Neural cell (in vitro differentiated cells): ENCODE data around the gene PHF12. TPM values are rescaled to one million over a fixed set of nuclear protein-coding genes. Genes with fewer than 3 reads are reported as not detected.

Source experiments
- H2AFZ ChIP-seq: fragments of 200-600, 300-800 bp; sonication (generic), shearing (Covaris generic); 2 replicates; pipeline ENCODE4 v1.6.0; 2014; ENCODE audit warnings: low read depth, mild to moderate bottlenecking, antibody characterized with exemption, low read length, moderate library complexity
- H3F3A ChIP-seq: fragments of 200-600 bp; shearing (Covaris generic); 2 replicates; pipeline ENCODE4 v1.6.1; 2016; ENCODE audit warnings: mild to moderate bottlenecking, moderate library complexity, mixed read lengths, antibody characterized with exemption, low read length; ENCODE audit not compliant: insufficient read depth, poor library complexity, severe bottlenecking
- H3K27ac ChIP-seq: fragments of 200-600, 300-800 bp; sonication (generic), shearing (Covaris generic); 2 replicates; pipeline ENCODE4 v1.5.1; 2014; ENCODE audit warnings: mild to moderate bottlenecking, low read length, moderate library complexity
- H3K27me3 ChIP-seq: fragments of 300-800, 200-600 bp; sonication (generic), shearing (Covaris generic); 2 replicates; pipeline ENCODE4 v1.6.0; 2014; ENCODE audit warnings: mild to moderate bottlenecking, low read depth, low read length, moderate library complexity; ENCODE audit not compliant: insufficient read depth
- H3K36me3 ChIP-seq: fragments of 300-800, 200-600 bp; sonication (generic), shearing (Covaris generic); 2 replicates; pipeline ENCODE4 v1.5.1; 2014; ENCODE audit warnings: mild to moderate bottlenecking, antibody characterized with exemption, low read length, moderate library complexity; ENCODE audit not compliant: insufficient read depth
- H3K4me2 ChIP-seq: fragments of 300-800, 200-600 bp; sonication (generic), shearing (Covaris generic); 2 replicates; pipeline ENCODE4 v1.6.0; 2014; ENCODE audit warnings: mild to moderate bottlenecking, low read length
- H3K4me3 ChIP-seq: fragments of 300-800, 200-600 bp; sonication (generic), shearing (Covaris generic); 2 replicates; pipeline ENCODE4 v1.5.1; 2014; ENCODE audit warnings: mild to moderate bottlenecking, low read length, moderate library complexity
- H3K79me2 ChIP-seq: fragments of 200-600 bp; shearing (Covaris generic); replicated peaks from 2 replicates; pipeline ENCODE4 v1.6.0; 2014; ENCODE audit warnings: mild to moderate bottlenecking, low read length, moderate library complexity; ENCODE audit not compliant: insufficient read depth
- H3K9ac ChIP-seq: fragments of 300-800, 200-600 bp; sonication (generic), shearing (Covaris generic); 2 replicates; pipeline ENCODE4 v1.6.1; 2016; ENCODE audit warnings: mild to moderate bottlenecking, low read length, mixed read lengths
- H3K9me2 ChIP-seq: fragments of 200-600 bp; shearing (Covaris generic); 2 replicates; pipeline ENCODE4 v1.6.1; 2016; ENCODE audit warnings: mild to moderate bottlenecking, low read length, mixed read lengths; ENCODE audit not compliant: insufficient read depth
- H3K9me3 ChIP-seq: fragments of 200-600, 300-800 bp; sonication (generic), shearing (Covaris generic); 2 replicates; pipeline ENCODE4 v1.6.1; 2016; ENCODE audit warnings: mild to moderate bottlenecking, mixed run types, low read length, moderate library complexity, mixed read lengths
- H4K20me1 ChIP-seq: fragments of 200-600 bp; shearing (Covaris generic); 2 replicates; pipeline ENCODE4 v1.6.1; 2016; ENCODE audit warnings: mild to moderate bottlenecking, mixed run types; ENCODE audit not compliant: insufficient read depth
- EP300 ChIP-seq: fragments of 450-650 bp; conservative IDR thresholded peaks from 2 replicates; pipeline ENCODE4 v1.6.1; 2014; ENCODE audit warnings: antibody characterized with exemption, mild to moderate bottlenecking, moderate library complexity; ENCODE audit not compliant: poor library complexity, severe bottlenecking
- EZH2 ChIP-seq: fragments of 200-600, 300-800 bp; shearing (Covaris generic), sonication (generic); IDR thresholded peaks from 2 replicates; pipeline ENCODE4 v1.6.1; 2014; ENCODE audit warnings: antibody characterized with exemption, low read length, borderline replicate concordance, mild to moderate bottlenecking; ENCODE audit not compliant: insufficient read depth, poor library complexity, severe bottlenecking
- MXI1 ChIP-seq: fragments of 450-650 bp; conservative IDR thresholded peaks from 2 replicates; pipeline ENCODE4 v1.6.1; 2014; ENCODE audit warnings: antibody characterized with exemption, mild to moderate bottlenecking; ENCODE audit not compliant: poor library complexity, severe bottlenecking
- POLR2AphosphoS5 ChIP-seq: IDR thresholded peaks from 2 replicates; pipeline ENCODE4 v1.6.1; 2012
- RAD21 ChIP-seq: fragments of 450-650 bp; conservative IDR thresholded peaks from 2 replicates; pipeline ENCODE4 v1.6.1; 2014; ENCODE audit warnings: antibody characterized with exemption, mild to moderate bottlenecking, moderate library complexity
- SMC3 ChIP-seq: fragments of 450-650 bp; conservative IDR thresholded peaks from 2 replicates; pipeline ENCODE4 v1.6.1; 2014; ENCODE audit warnings: antibody characterized with exemption, mild to moderate bottlenecking, moderate library complexity; ENCODE audit not compliant: poor library complexity
- TAF1 ChIP-seq: IDR thresholded peaks from 2 replicates; pipeline ENCODE4 v1.6.1; 2012; ENCODE audit warnings: low read depth
- polyA plus RNA-seq: library from polyadenylated mRNA; depleted of rRNA; stranded (reverse); fragments of >200 nt; gene quantifications from 2 replicates; pipeline ENCODE4 v1.2.3, GENCODE V29; 2014
- TF ChIP-seq, protein P1 (sequence below): fragments of 450-650 bp; IDR thresholded peaks from 2 replicates; pipeline ENCODE4 v1.5.1; 2014; ENCODE audit warnings: antibody characterized with exemption, mild to moderate bottlenecking, moderate library complexity; ENCODE audit not compliant: poor library complexity, severe bottlenecking
- TF ChIP-seq, protein P2 (sequence below): IDR thresholded peaks from 2 replicates; pipeline ENCODE4 v1.6.1; 2012; ENCODE audit warnings: borderline replicate concordance

Gene PHF12
- polyA plus RNA-seq, 1 donor from 2014 or later: 10.4 TPM

DNA sequence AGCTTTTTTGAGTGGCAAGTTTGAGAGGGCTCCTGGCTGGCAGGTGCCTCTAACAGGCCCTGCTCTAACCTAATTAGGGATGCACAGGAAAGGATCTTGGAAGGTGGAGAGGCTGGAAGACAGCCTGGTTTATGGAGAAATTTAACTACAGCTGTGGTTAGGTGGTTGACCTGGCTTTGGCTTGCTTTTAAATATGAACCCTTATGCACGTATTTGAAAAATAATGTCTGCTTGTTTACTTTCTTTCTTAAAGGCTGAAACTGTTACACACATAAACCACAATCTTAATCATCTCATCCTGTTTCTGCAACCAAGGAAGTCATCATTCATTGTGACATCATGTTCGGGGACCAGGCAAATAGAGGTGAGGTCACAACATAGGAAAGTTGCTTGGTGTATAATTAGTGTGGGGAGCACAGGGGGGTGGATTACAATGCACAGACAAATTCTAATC, 25.4 kb downstream of the PHF12 start:
- Histone ChIP-seq H3K9me3 (no peaks in the 10 kb centered on the region), H3K4me3 (no peak overlapping the region), H3K9ac (no peak overlapping the region), H3K4me2 (no peak overlapping the region), H3K36me3 (peaks cover 8% of the 10 kb centered on the region), H3K27me3 (no peaks in the 10 kb centered on the region), H3K9me2 (no peaks in the 10 kb centered on the region), H3F3A (no peaks in the 10 kb centered on the region), H2AFZ (no peak overlapping the region), H3K79me2 (peaks cover 22% of the 10 kb centered on the region), H4K20me1 (peaks cover 3% of the 10 kb centered on the region), H3K27ac (no peak overlapping the region)
- TF ChIP-seq POLR2AphosphoS5 (no peak), EP300 (no peak), SMC3 (no peak), TAF1 (no peak), EZH2 (no peak), RAD21 (no peak), MXI1 (no peak)
- TF ChIP-seq, protein P1, sequence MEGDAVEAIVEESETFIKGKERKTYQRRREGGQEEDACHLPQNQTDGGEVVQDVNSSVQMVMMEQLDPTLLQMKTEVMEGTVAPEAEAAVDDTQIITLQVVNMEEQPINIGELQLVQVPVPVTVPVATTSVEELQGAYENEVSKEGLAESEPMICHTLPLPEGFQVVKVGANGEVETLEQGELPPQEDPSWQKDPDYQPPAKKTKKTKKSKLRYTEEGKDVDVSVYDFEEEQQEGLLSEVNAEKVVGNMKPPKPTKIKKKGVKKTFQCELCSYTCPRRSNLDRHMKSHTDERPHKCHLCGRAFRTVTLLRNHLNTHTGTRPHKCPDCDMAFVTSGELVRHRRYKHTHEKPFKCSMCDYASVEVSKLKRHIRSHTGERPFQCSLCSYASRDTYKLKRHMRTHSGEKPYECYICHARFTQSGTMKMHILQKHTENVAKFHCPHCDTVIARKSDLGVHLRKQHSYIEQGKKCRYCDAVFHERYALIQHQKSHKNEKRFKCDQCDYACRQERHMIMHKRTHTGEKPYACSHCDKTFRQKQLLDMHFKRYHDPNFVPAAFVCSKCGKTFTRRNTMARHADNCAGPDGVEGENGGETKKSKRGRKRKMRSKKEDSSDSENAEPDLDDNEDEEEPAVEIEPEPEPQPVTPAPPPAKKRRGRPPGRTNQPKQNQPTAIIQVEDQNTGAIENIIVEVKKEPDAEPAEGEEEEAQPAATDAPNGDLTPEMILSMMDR: no peak
- TF ChIP-seq, protein P2, sequence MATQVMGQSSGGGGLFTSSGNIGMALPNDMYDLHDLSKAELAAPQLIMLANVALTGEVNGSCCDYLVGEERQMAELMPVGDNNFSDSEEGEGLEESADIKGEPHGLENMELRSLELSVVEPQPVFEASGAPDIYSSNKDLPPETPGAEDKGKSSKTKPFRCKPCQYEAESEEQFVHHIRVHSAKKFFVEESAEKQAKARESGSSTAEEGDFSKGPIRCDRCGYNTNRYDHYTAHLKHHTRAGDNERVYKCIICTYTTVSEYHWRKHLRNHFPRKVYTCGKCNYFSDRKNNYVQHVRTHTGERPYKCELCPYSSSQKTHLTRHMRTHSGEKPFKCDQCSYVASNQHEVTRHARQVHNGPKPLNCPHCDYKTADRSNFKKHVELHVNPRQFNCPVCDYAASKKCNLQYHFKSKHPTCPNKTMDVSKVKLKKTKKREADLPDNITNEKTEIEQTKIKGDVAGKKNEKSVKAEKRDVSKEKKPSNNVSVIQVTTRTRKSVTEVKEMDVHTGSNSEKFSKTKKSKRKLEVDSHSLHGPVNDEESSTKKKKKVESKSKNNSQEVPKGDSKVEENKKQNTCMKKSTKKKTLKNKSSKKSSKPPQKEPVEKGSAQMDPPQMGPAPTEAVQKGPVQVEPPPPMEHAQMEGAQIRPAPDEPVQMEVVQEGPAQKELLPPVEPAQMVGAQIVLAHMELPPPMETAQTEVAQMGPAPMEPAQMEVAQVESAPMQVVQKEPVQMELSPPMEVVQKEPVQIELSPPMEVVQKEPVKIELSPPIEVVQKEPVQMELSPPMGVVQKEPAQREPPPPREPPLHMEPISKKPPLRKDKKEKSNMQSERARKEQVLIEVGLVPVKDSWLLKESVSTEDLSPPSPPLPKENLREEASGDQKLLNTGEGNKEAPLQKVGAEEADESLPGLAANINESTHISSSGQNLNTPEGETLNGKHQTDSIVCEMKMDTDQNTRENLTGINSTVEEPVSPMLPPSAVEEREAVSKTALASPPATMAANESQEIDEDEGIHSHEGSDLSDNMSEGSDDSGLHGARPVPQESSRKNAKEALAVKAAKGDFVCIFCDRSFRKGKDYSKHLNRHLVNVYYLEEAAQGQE: no peak

DNA sequence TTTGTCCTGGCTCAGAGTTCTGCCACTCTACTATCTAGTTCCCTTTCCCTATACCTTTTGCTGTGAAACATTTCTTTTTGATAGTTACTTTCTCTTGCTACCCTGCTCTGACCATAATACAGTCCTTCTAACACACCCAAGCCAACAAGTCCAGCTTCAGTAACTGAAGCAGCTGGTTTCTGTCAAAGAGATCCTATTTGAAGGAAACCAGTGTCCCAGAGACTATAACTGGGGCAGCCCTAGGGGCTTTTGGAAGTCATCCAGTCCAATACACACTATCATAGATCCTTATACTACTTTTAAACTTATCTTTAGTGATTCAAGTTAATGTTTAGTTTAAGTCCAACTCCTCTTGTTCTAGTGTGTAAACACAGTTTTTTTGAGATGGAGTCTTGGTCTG, 31.1 kb downstream of the PHF12 start:
- H3K4me2 ChIP-seq: no peak overlapping the region
- H3K36me3 ChIP-seq: peaks cover 10% of the 10 kb centered on the region
- H4K20me1 ChIP-seq: no peaks in the 10 kb centered on the region
- TF ChIP-seq, protein P2: no peak
- TF ChIP-seq MXI1: no peak
- TF ChIP-seq POLR2AphosphoS5: no peak
- no peak for TF ChIP-seq TAF1
- TF ChIP-seq RAD21: no peak
- no peak for TF ChIP-seq EZH2
- TF ChIP-seq EP300: no peak
- no peak for TF ChIP-seq SMC3
- TF ChIP-seq, protein P1: no peak
- no peak overlapping the region for H3K9ac ChIP-seq
- no peaks in the 10 kb centered on the region for H3K9me3 ChIP-seq
- H2AFZ ChIP-seq: no peak overlapping the region
- H3K27me3 ChIP-seq: no peaks in the 10 kb centered on the region
- H3F3A ChIP-seq: no peaks in the 10 kb centered on the region
- no peak overlapping the region for H3K4me3 ChIP-seq
- H3K9me2 ChIP-seq: no peaks in the 10 kb centered on the region
- no peaks in the 10 kb centered on the region for H3K79me2 ChIP-seq
- no peak overlapping the region for H3K27ac ChIP-seq
